ENCODE measurements around the gene GOLGA3. TPM values are rescaled to one million over a fixed set of nuclear protein-coding genes. Genes with fewer than 3 reads are reported as not detected.

Gene GOLGA3
- total RNA-seq, 1 donor from 2014 or later, result 148 TPM

DNA sequence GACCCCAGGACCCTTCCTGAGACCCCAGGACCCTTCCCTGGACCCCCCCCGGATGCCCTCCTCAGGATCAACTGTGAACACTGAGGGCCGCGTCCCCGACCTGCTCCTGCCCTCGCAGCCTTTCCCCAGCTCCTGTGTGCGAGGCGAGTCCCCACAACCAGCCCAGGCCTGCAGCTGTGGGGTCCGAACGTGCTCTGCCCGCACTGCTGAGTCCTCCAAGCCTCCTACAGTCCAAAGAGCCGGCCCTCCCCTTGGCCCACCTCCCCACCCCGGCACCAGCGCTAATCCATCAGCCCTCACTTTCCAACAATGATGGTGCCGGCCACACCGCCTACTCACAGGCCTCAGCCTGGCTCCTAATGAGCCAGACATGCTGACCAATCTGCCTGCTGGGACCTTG is 40.8 kb downstream of the GOLGA3 start:
- TF ChIP-seq, protein P1, sequence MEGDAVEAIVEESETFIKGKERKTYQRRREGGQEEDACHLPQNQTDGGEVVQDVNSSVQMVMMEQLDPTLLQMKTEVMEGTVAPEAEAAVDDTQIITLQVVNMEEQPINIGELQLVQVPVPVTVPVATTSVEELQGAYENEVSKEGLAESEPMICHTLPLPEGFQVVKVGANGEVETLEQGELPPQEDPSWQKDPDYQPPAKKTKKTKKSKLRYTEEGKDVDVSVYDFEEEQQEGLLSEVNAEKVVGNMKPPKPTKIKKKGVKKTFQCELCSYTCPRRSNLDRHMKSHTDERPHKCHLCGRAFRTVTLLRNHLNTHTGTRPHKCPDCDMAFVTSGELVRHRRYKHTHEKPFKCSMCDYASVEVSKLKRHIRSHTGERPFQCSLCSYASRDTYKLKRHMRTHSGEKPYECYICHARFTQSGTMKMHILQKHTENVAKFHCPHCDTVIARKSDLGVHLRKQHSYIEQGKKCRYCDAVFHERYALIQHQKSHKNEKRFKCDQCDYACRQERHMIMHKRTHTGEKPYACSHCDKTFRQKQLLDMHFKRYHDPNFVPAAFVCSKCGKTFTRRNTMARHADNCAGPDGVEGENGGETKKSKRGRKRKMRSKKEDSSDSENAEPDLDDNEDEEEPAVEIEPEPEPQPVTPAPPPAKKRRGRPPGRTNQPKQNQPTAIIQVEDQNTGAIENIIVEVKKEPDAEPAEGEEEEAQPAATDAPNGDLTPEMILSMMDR (IDR thresholded peaks at IDR 0.05), result no peak
- no peak for DNase-seq (ENCODE audit: low spot score)
- Mint-ChIP-seq H3K4me1 (ENCODE audit: low read depth) (no peaks in the 10 kb centered on the region), H3K27me3 (ENCODE audit: low read depth) (no peaks in the 10 kb centered on the region), H3K9me3 (ENCODE audit: low read depth) (no peaks in the 10 kb centered on the region), H3K4me3 (ENCODE audit: unreplicated experiment) (no peak overlapping the region), H3K27ac (ENCODE audit: unreplicated experiment) (peak overlapping the region; percentile 22), H3K36me3 (ENCODE audit: low read depth) (peaks cover 52% of the 10 kb centered on the region)

- no peaks in the 10 kb centered on the region for H3K4me1 Mint-ChIP-seq (ENCODE audit: low read depth)
- peaks cover 50% of the 10 kb centered on the region for H3K36me3 Mint-ChIP-seq (ENCODE audit: low read depth)
- H3K27ac Mint-ChIP-seq (ENCODE audit: unreplicated experiment), result no peak overlapping the region
- H3K27me3 Mint-ChIP-seq (ENCODE audit: low read depth), result no peaks in the 10 kb centered on the region
- H3K4me3 Mint-ChIP-seq (ENCODE audit: unreplicated experiment), result no peak overlapping the region
- TF ChIP-seq, protein P1 (IDR thresholded peaks at IDR 0.05), result no peak
- H3K9me3 Mint-ChIP-seq (ENCODE audit: low read depth), result no peaks in the 10 kb centered on the region
- DNase-seq (ENCODE audit: low spot score), result no peak
Observed at GRCh38 chr12:132786192-132786591, 42.5 kb downstream of the GOLGA3 start.

DNA sequence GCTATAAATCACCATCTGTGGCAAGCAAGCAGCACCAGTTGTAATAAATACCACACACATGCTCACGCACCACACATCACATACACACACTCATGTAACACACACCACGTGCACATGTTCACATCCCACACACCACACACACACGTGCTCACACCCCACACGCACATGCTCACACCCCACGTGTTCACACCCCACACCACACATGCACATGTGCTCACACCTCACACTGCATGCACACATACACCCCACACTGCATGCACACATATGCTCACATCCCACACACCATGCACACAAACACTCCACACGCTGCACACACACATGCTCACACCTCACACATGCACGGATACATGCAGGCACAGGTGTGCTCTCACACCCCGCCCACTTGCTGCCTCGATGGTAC is 44.1 kb downstream of the GOLGA3 start:
- H3K4me1 Mint-ChIP-seq (ENCODE audit: low read depth), result no peaks in the 10 kb centered on the region
- no peaks in the 10 kb centered on the region for H3K9me3 Mint-ChIP-seq (ENCODE audit: low read depth)
- DNase-seq (ENCODE audit: low spot score), result no peak
- H3K27ac Mint-ChIP-seq (ENCODE audit: unreplicated experiment), result peak overlapping the region; percentile 65
- TF ChIP-seq, protein P1 (IDR thresholded peaks at IDR 0.05), result no peak
- no peak overlapping the region for H3K4me3 Mint-ChIP-seq (ENCODE audit: unreplicated experiment)
- no peaks in the 10 kb centered on the region for H3K27me3 Mint-ChIP-seq (ENCODE audit: low read depth)
- H3K36me3 Mint-ChIP-seq (ENCODE audit: low read depth), result peaks cover 58% of the 10 kb centered on the region

- no peaks in the 10 kb centered on the region for H3K27me3 Mint-ChIP-seq (ENCODE audit: low read depth)
- TF ChIP-seq, protein P1 (IDR thresholded peaks at IDR 0.05), result no peak
- no peaks in the 10 kb centered on the region for H3K9me3 Mint-ChIP-seq (ENCODE audit: low read depth)
- peak overlapping the region; percentile 32 for H3K27ac Mint-ChIP-seq (ENCODE audit: unreplicated experiment)
- no peak overlapping the region for H3K4me3 Mint-ChIP-seq (ENCODE audit: unreplicated experiment)
- no peak for DNase-seq (ENCODE audit: low spot score)
- peaks cover 55% of the 10 kb centered on the region for H3K36me3 Mint-ChIP-seq (ENCODE audit: low read depth)
- H3K4me1 Mint-ChIP-seq (ENCODE audit: low read depth), result no peaks in the 10 kb centered on the region
Observed at GRCh38 chr12:132783917-132784531, 44.6 kb downstream of the GOLGA3 start.

GRCh38 chr12:132781938-132782337 is 46.7 kb downstream of the GOLGA3 start:
- Mint-ChIP-seq H3K27me3 (ENCODE audit: low read depth) (no peaks in the 10 kb centered on the region), H3K36me3 (ENCODE audit: low read depth) (peaks cover 44% of the 10 kb centered on the region), H3K4me1 (ENCODE audit: low read depth) (peaks cover 2% of the 10 kb centered on the region), H3K9me3 (ENCODE audit: low read depth) (no peaks in the 10 kb centered on the region), H3K4me3 (ENCODE audit: unreplicated experiment) (no peak overlapping the region), H3K27ac (ENCODE audit: unreplicated experiment) (no peak overlapping the region)
- TF ChIP-seq, protein P1 (IDR thresholded peaks at IDR 0.05), result no peak
- no peak for DNase-seq (ENCODE audit: low spot score)

Data from chondrocyte (in vitro differentiated cells).